Activated T-cell treated with anti-CD3 and anti-CD28 coated beads for 1 hour (primary cell): Measurements from ENCODE around the gene TFR2.

Experiments used
- DNase-seq: peaks from one replicate; pipeline ENCODE4 v3.0.0-alpha.2; 2020; ENCODE audit warnings: low read depth

TFR2 gene

DNA sequence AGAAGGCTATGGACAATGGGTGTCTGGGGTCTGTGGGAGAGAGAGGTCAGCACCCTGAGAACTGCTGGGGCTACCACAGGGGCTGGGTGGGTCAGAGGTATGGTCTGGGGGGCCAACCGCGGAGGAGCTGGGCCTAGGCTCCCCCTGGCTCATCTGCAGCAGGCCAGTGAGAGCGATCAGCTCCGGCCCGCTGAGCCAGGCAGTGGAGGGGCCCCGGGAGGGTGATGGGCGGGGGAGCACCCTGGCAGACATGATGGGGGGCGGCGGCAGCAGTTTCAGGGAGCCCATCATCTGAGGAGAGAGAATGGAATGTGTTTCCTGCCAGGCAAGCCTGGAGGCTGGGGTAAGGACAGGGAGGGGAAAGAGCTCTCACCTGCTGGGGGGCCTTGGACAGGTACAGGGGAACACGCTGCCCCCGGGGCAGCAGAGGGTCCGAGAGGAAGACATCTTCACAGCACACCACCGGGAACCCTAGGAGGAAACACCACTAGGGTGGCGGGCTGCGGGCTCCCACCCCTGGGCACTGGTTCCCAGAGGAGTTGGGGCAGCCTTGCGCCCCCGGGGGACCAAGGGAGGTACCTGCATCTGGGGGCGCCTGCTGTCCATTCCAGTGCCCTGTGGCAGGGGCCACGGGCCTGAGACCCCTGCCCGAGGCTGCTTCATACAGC, 68.9 kb downstream of the TFR2 start:
- DNase-seq = no peak

DNA sequence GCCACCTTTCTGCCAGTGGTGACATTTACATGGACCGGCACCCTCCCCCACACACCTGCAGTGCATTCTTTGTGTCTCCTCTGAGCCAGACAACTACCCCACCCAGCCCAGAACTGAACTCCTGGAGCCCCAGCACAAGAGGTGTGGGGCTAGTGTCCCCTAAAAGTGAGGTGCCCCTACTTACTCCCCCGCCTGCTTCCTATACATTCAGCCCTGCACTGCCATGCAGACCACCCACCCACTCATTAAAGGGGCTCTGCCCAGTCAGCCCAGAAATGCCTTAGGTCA, 69.6 kb downstream of the TFR2 start:
- no peak for DNase-seq

GRCh38 chr7:100570954-100571828, 70.2 kb downstream of the TFR2 start:
- DNase-seq = no peak
